ENCODE data around the gene DYNLT4. TPM values are rescaled to one million over a fixed set of nuclear protein-coding genes. Genes with fewer than 3 reads are reported as not detected.

Gene DYNLT4
- total and polyA plus RNA-seq, 2 of the 13 experiments (the other 11 are each of a cell fraction or from before 2014, with no cell fraction given) = 0.77 TPM; not detected in 1

GRCh38 chr1:44807364-44808062 lies 362 bp upstream of the DYNLT4 start (continued):
- TF ChIP-seq SNAPC2 (CRISPR knock-in tag; IDR thresholded peaks at IDR 0.05) (no peak; the same call in 1 of the 2 replicates), ZNF737 (CRISPR knock-in tag; IDR thresholded peaks at IDR 0.05; ENCODE audit: borderline replicate concordance) (no peak), GTF3A (CRISPR knock-in tag; conservative IDR thresholded peaks at IDR 0.05) (no peak), SMAD3 (CRISPR knock-in tag; IDR thresholded peaks at IDR 0.05) (peak; percentile 10; the same call in 1 of the 2 replicates), ZNF883 (CRISPR knock-in tag; IDR thresholded peaks at IDR 0.05; ENCODE audit: not compliant biosample characterization) (no peak), NR0B2 (CRISPR knock-in tag; IDR thresholded peaks at IDR 0.05) (0 out of 2 replicates have a peak, but pooled peaks have one; percentile 11), ZBED4 (CRISPR knock-in tag; IDR thresholded peaks at IDR 0.05; ENCODE audit: borderline replicate concordance) (no peak), POLR2G (IDR thresholded peaks at IDR 0.05; ENCODE audit: low read depth, low read length) (peak; percentile 83), ZNF713 (CRISPR knock-in tag; IDR thresholded peaks at IDR 0.05) (peak; percentile 74), POLR2AphosphoS2 (IDR thresholded peaks at IDR 0.05; ENCODE audit: low read depth, low read length) (peak; percentile 60; the same call in 1 of the 2 replicates), RFX3 (CRISPR knock-in tag; IDR thresholded peaks at IDR 0.05) (peak; percentile 86), FOXK1 (CRISPR knock-in tag; IDR thresholded peaks at IDR 0.05; ENCODE audit: borderline replicate concordance, low read depth) (peak; percentile 57), DZIP1 (CRISPR knock-in tag; IDR thresholded peaks at IDR 0.05) (no peak), CHCHD3 (CRISPR knock-in tag; IDR thresholded peaks at IDR 0.05) (no peak), ZNF317 (CRISPR knock-in tag; IDR thresholded peaks at IDR 0.05) (peak; percentile 65), ZNF230 (CRISPR knock-in tag; IDR thresholded peaks at IDR 0.05) (peak; percentile 76; the same call in 1 of the 2 replicates), ZNF672 (CRISPR knock-in tag; IDR thresholded peaks at IDR 0.05) (no peak), SP5 (CRISPR knock-in tag; IDR thresholded peaks at IDR 0.05; ENCODE audit: borderline replicate concordance, low read depth) (peak; percentile 95), RFX1 (IDR thresholded peaks at IDR 0.05) (peak; percentile 98), ZNF530 (CRISPR knock-in tag; IDR thresholded peaks at IDR 0.05; ENCODE audit: low read depth) (no peak), ZNF788 (CRISPR knock-in tag; IDR thresholded peaks at IDR 0.05; ENCODE audit: borderline replicate concordance) (peak; percentile 45; the same call in 1 of the 2 replicates), EEA1 (CRISPR knock-in tag; IDR thresholded peaks at IDR 0.05; ENCODE audit: borderline replicate concordance) (no peak)
- TF ChIP-seq, protein P1, sequence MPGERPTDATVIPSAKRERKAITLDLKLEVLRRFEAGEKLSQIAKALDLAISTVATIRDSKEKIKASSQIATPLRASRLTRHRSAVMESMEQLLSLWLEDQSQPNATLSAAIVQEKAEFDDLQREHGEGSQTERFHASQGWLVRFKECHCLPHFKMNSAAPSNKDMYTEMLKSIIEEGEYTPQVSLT (CRISPR knock-in tag; IDR thresholded peaks at IDR 0.05; ENCODE audit: borderline replicate concordance, low read depth) = no peak
